SKM-1 (cell line): Measurements from ENCODE around the gene DIP2C.
"Not testable (repeated sequence)": the region's sequence is repeated elsewhere in the genome, so short reads cannot be mapped to it uniquely, and the experiment has no call there.

Experiments used
- DNase-seq: peaks from one replicate; lab custom pipeline; 2025; ENCODE audit not compliant: unreplicated experiment; lab: John Stamatoyannopoulos, UW

DIP2C gene

GRCh38 chr10:435397-435796 lies 254.1 kb downstream of the DIP2C start:
- DNase-seq = no peak

GRCh38 chr10:429696-430095 lies 259.8 kb downstream of the DIP2C start:
- no peak for DNase-seq

DNA sequence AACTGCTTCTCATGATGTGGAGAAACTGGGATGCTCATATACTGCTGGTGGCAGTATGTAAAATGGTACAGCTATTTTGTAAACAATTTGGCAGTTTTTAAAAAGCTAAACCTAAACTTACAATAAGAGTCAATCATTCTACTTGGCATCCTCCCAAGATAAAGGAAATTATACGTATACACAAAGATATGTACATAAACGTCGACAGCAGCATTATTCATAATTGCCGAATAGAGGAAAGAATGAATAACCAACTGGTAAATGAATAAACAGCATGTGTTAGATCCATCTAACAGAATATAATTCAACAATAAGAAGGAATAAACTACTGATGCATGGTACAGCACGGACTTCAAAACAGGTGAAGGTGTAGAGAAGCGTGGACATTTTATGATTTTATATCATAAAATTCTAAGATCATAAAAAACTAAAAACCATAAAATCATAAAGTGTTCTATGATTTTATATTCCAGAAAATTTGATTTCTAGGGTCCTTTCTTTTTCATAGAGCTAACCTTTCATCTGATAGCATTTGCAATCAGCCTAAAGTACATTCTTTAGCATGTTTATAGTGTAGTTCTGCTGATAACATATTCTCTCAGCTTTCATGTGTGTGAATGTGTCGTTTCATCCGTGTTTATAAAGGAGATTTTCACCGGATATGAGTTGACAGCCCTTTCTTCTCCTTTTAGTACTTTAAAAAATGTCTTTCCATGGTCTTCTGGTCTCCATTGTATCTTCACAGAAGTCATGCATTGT lies 261.5 kb downstream of the DIP2C start:
- DNase-seq = no peak

DNA sequence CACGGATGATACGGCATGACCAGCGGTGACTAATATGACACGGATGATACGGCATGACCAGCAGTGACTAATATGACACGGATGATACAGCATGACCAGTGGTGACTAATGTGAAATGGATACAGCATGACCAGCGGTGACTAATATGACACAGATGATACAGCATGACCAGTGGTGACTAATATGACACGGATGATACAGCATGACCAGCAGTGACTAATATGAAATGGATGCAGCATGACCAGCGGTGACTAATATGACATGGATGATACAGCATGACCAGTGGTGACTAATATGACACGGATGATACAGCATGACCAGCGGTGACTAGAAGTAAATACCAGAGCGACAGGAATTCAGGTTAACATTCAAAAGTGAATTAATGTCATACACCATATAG lies 264.1 kb downstream of the DIP2C start:
- not testable (repeated sequence) for DNase-seq

DNA sequence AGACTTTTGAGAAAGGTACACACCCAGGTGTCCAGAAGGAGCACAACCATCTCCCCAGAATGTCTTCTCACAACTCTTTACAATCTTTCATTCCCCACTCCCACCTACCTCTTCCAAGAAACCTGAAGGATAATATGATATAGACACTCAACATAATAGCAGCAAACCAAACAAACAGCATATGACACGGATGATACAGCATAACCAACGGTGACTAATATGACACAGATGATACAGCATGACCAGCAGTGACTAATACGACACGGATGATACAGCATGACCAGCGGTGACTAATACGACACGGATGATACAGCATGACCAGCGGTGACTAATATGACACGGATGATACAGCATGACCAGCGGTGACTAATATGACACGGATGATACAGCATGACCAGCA lies 264.7 kb downstream of the DIP2C start:
- not testable (repeated sequence) for DNase-seq

- no peak for DNase-seq
Measured at GRCh38 chr10:423178-423577, 266.3 kb downstream of the DIP2C start.

DNA sequence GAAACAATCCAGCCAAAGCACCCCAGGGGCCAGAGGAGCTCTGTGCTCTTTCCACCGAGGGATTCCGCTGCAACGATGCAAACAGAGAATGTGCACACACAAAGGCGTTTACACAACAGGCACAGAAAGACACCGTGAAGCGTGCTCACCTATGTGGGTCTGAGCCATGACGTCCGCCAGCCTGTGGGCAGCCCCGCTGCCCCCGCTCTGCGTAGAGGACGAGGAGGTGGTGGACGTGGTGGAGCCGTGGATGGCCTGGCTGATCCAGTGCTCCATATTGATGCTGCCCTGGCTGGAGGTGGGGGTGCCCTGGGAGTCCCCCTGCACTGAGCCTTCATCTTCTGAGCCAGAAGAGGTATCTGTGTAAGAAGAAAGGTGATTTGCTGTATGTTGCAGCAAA lies 266.8 kb downstream of the DIP2C start:
- no peak for DNase-seq

DNA sequence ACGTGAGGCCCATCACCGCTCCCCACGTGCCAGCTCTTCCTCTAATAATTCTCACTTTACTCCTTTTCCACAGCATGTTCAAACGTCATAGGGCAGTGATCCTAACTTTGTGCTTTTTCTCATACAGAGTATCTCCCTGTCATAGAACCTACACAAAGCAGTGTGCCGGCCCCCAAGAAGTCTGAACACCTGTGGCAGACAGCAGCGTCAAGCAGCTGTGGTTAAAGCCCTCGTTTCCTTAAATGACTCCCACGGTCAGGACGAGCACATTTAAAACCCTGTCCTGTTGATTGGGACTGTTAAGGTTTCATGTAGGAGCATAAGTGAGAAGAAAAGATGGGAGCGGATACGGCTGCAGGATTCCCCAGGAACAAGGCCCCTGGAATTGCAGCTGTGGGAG lies 267.2 kb downstream of the DIP2C start:
- DNase-seq = no peak

GRCh38 chr10:421170-421569 lies 268.3 kb downstream of the DIP2C start:
- DNase-seq = no peak

DNA sequence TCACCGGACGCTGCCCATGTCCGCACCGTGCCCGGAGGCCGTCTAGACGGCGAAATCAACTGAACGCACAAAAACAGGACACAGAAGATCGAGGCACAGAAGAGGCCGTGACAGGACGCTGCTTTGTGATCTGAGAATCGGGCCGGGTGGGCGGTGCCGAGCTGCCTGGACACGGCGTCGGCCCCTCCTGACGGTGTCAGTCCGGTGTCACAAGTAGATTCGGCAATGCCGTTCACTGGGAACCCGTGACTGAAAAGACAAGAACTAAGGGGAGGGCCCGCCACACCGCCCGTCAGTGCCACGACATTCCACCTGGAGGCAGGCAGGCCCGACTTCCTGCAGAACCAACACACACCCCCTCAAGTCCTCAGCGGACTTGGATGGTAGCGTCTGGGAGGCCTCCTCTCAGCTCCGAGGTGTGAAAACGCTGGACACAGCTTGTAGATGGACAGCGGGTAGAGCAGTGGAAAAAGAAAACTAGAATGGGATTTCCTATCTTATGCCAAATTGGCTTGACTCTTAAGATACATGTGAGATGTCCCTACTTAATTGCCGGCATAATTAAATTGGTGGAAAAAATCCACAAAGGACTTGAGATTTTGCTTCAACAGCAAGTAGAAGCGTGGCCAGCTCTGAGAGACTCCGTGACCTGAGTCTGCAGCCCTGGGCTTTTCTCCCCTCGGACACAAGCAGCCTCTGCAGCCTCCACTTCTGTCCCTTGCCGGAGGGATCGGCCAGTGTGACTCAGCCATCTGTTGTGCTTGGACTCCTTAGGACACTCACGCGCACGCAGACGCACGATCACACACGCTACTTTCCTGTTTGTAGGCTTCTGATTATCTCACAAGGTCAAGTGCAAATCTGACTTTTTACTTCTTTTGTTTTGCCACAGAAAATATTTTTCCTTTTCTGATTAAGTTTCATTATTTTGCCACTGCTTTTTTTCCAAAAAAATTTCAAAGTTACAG lies 269.0 kb downstream of the DIP2C start:
- no peak for DNase-seq

- no peak for DNase-seq
Measured at GRCh38 chr10:418894-419293, 270.6 kb downstream of the DIP2C start.

DNA sequence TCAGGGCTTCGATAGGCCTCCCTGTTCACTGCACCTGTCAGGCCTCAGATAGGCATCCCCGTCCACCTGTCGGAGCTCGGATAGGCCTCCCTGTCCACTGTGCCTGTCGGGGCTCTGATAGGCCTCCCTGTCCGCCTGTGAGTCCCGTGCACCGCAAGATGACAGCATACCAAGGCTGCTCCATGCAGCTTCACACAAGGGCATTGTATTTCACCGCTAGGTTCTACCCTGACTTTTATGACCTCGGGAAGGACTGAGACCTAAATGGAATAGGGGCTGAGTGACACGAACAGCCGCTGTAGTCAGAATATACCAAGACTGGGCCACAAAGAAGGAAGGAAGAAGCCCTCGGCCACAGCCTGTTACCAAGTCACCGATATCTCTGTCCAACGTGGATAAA lies 271.2 kb downstream of the DIP2C start:
- no peak for DNase-seq

- no peak for DNase-seq
Measured at GRCh38 chr10:416091-416515, 273.4 kb downstream of the DIP2C start.

- no peak for DNase-seq
Measured at GRCh38 chr10:413662-414071, 275.8 kb downstream of the DIP2C start.

- DNase-seq = no peak
Measured at GRCh38 chr10:412109-412508, 277.4 kb downstream of the DIP2C start.

GRCh38 chr10:411603-412002 lies 277.9 kb downstream of the DIP2C start:
- DNase-seq = no peak

DNA sequence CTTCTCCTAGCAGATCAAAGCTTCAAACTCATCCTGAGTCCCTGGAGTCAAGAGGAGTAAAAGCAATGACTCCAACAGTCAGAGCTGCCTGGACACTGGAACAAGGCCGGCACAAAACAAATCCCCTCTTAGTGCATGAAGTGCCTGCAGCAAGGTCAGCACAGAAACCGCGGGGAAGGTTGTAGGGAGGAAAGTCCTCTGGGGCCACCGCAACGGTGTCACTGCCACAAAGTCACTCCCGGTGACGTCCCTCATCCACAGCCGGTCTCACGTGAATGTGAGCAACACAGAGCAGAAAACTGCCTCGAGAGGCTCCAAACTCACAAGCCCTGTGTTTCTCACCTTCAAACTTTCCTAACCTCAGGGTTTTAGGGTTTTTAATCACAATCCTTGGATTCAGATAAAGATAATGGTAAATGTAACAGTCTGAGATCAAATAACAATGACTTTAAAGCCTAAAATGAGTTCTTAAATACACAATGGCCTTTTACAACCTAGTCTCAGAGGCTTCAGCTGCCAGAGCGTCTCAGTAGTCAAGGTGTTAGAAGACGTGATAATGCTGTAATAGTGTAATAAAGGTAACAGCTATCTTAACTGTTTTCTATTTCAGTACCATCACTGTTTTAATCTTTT lies 279.9 kb downstream of the DIP2C start:
- DNase-seq = no peak

GRCh38 chr10:408236-408635 lies 281.2 kb downstream of the DIP2C start:
- DNase-seq = no peak

- DNase-seq = no peak
Measured at GRCh38 chr10:406976-407375, 282.5 kb downstream of the DIP2C start.

DNA sequence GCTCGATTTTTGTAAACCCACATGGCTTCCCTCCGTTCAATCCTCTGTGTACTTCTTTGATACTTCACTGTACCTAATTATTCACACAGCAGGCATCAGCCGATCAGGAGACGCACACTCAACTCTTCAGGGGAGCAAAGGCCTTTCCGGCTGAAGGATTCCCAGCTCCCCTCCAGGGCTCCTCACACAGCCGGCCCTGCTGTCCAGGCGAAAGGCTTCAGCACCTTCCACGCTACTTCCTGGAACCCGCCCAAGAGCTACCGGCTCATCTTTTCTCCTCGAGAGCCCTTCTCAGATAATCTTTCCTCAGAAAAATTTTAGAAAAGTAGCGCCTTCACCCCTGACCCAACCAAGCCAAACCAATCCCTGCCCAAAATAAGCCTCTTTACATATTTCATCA lies 283.8 kb downstream of the DIP2C start:
- no peak for DNase-seq

DNA sequence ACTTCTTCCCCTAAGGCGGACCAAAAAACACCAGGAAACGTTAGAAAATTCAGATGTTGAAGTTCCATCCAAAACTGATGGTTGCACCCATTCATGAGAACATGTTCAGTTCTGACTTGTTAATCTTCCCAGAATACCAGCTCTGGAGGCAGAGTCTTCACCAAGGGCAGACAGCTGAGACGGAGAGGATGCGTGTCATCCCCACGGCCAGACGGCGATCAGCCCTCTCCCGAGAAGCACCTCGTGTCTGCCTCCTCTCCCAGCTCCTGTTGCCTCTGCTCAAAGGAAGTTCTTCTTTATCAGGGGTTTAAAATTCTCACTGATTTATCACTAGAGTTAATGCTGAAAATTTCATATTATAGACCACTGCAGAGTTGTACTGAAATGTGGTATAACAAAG lies 284.5 kb downstream of the DIP2C start:
- no peak for DNase-seq

DNA sequence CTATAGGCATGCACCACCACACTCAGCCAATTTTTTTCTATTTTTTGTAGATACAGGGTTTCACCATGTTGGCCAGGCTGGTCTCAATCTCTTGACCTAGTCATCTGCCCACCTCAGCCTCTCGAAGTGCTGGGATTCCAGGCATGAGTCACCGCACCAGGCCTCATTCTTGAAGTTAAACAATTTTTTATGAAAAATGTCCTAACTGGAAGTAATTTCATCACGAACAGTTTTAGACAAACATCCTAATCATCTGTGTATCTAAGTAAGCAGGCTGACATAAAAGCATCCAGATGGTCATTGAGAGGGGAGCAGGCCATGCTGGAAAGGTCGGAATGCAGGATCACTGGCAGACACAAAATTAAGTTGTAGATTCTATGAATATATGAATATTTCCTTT lies 285.1 kb downstream of the DIP2C start:
- no peak for DNase-seq
